IMR-90 (cell line): ENCODE results near the gene CYP21A2.
"Not testable (repeated sequence)": the region's sequence is repeated elsewhere in the genome, so short reads cannot be mapped to it uniquely, and the experiment has no call there.

Source experiments
- BHLHE40 ChIP-seq: fragments of 150-350 bp; IDR thresholded peaks from 2 replicates; pipeline ENCODE4 v1.6.1; 2016; ENCODE audit warnings: mild to moderate bottlenecking, low read depth, low read length
- CEBPB ChIP-seq: IDR thresholded peaks from 2 replicates; pipeline ENCODE4 v1.6.1; 2012; ENCODE audit warnings: low read depth, low read length, improper control_type of control experiment
- CTCF ChIP-seq: conservative IDR thresholded peaks from 2 replicates; pipeline ENCODE4 v1.5.1; 2012; ENCODE audit warnings: mild to moderate bottlenecking, low read depth, low read length, improper control_type of control experiment
- ELK1 ChIP-seq: fragments of 150-350 bp; IDR thresholded peaks from 2 replicates; pipeline ENCODE4 v1.6.1; 2016; ENCODE audit warnings: low read depth, mild to moderate bottlenecking, low read length, moderate library complexity, borderline replicate concordance
- FOS ChIP-seq: fragments of 150-350 bp; IDR thresholded peaks from 2 replicates; pipeline ENCODE4 v1.6.1; 2016; ENCODE audit warnings: low read depth, low read length
- POLR2A ChIP-seq: IDR thresholded peaks from 2 replicates; pipeline ENCODE4 v1.6.1; 2012; ENCODE audit warnings: mild to moderate bottlenecking, low read depth, low read length
- RAD21 ChIP-seq: IDR thresholded peaks from 2 replicates; pipeline ENCODE4 v1.6.1; 2012; ENCODE audit warnings: low read length, improper control_type of control experiment
- RCOR1 ChIP-seq: IDR thresholded peaks from 2 replicates; pipeline ENCODE4 v1.6.1; 2012; ENCODE audit warnings: mild to moderate bottlenecking, low read length, improper control_type of control experiment; ENCODE audit not compliant: insufficient replicate concordance
- RFX5 ChIP-seq: IDR thresholded peaks from 2 replicates; pipeline ENCODE4 v1.8.0; 2012; ENCODE audit warnings: low read depth, mild to moderate bottlenecking, low read length, moderate library complexity
- USF2 ChIP-seq: fragments of 150-350 bp; IDR thresholded peaks from 2 replicates; pipeline ENCODE4 v1.6.1; 2017; ENCODE audit warnings: mild to moderate bottlenecking, antibody characterized with exemption, low read length, low read depth

- TF ChIP-seq POLR2A, RCOR1, CTCF, BHLHE40, RAD21, ELK1, CEBPB, RFX5, FOS, USF2: not testable (repeated sequence)
These were observed 30.2 kb upstream of the CYP21A2 start for GRCh38 chr6:32008037-32008436.
